NB4 (cell line): Measurements from ENCODE around the gene NR4A3.

Source experiments
- POLR2A ChIP-seq: IDR thresholded peaks from 2 replicates; pipeline ENCODE4 v1.6.1; 2011; ENCODE audit warnings: mild to moderate bottlenecking; ENCODE audit not compliant: insufficient read length; ENCODE audit errors: extremely low read depth
- TF ChIP-seq, protein P1 (sequence below): IDR thresholded peaks from one replicate; pipeline ENCODE4 v1.5.1; 2012; ENCODE audit warnings: low read depth, low read length

GRCh38 chr9:99896119-99896518, 74.4 kb downstream of the NR4A3 start:
- TF ChIP-seq, protein P1, sequence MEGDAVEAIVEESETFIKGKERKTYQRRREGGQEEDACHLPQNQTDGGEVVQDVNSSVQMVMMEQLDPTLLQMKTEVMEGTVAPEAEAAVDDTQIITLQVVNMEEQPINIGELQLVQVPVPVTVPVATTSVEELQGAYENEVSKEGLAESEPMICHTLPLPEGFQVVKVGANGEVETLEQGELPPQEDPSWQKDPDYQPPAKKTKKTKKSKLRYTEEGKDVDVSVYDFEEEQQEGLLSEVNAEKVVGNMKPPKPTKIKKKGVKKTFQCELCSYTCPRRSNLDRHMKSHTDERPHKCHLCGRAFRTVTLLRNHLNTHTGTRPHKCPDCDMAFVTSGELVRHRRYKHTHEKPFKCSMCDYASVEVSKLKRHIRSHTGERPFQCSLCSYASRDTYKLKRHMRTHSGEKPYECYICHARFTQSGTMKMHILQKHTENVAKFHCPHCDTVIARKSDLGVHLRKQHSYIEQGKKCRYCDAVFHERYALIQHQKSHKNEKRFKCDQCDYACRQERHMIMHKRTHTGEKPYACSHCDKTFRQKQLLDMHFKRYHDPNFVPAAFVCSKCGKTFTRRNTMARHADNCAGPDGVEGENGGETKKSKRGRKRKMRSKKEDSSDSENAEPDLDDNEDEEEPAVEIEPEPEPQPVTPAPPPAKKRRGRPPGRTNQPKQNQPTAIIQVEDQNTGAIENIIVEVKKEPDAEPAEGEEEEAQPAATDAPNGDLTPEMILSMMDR = no peak
- no peak for TF ChIP-seq POLR2A
